Measurements from ENCODE around the gene PCK1. TPM values are rescaled to one million over a fixed set of nuclear protein-coding genes. Genes with fewer than 3 reads are reported as not detected.

PCK1 gene
- total RNA-seq, 1 experiment from 2014 or later: not detected

DNA sequence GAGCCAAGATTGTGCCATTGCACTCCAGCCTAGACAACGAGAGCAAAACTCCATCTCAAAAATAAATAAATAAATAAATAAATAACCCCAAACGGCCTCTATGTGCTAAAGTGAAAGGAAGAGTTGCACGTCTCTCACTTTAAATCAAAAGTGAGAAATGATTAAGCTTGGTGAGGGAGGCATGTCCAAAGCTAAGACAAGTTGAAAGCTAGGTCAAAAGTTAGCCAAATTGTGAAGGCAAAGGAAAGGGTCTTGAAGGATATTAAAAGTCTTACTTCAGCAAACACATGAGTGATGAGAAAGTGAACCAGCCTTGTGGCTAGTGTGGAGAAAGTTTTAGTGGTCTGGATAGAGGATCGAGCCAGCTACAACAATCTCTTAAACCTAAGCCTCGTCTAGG is 45.0 kb downstream of the PCK1 start:
- Histone ChIP-seq H3K18ac (ENCODE audit: insufficient read length, low read depth, low read length) (no peak overlapping the region), H4K20me1 (ENCODE audit: control insufficient read depth, insufficient read depth, insufficient read length) (no peaks in the 10 kb centered on the region), H4K5ac (ENCODE audit: insufficient read length, low read depth, low read length) (no peak overlapping the region), H2BK5ac (ENCODE audit: insufficient read length, low read length) (no peak overlapping the region), H2BK20ac (ENCODE audit: low read depth, low read length, poor library complexity, severe bottlenecking) (no peak overlapping the region), H2AK5ac (ENCODE audit: insufficient read length, low read length) (no peak overlapping the region), H4K91ac (ENCODE audit: insufficient read length, low read depth, low read length) (no peak overlapping the region), H2BK12ac (ENCODE audit: insufficient read length, low read depth, low read length) (no peak overlapping the region), H3K27ac (ENCODE audit: insufficient read length, low read depth, low read length) (no peak overlapping the region), H3K14ac (ENCODE audit: insufficient read depth, low read length) (no peak overlapping the region), H3K23me2 (ENCODE audit: insufficient read length, low read depth, low read length, poor library complexity, severe bottlenecking) (no peaks in the 10 kb centered on the region), H3K4ac (ENCODE audit: low read depth, low read length) (no peak overlapping the region), H3K9ac (ENCODE audit: extremely low read depth, insufficient read length, low read length) (no peak overlapping the region), H3K4me2 (ENCODE audit: insufficient read depth, insufficient read length, low read length) (no peak overlapping the region), H3K79me1 (ENCODE audit: insufficient read depth, low read depth, low read length, poor library complexity, severe bottlenecking) (no peaks in the 10 kb centered on the region), H3K79me2 (ENCODE audit: insufficient read depth, low read length) (no peaks in the 10 kb centered on the region), H3K23ac (ENCODE audit: insufficient read length, low read depth, low read length) (no peak overlapping the region), H3K4me1 (ENCODE audit: insufficient read depth, low read length) (no peaks in the 10 kb centered on the region), H3K56ac (ENCODE audit: insufficient read length, low read depth, low read length) (no peak overlapping the region), H3T11ph (ENCODE audit: low read length) (no peak overlapping the region), H2AFZ (ENCODE audit: low read length) (no peak overlapping the region), H4K8ac (replicated peaks; ENCODE audit: insufficient read length, low read depth, low read length) (no peak overlapping the region), H2BK120ac (ENCODE audit: low read depth, low read length, poor library complexity, severe bottlenecking) (no peak overlapping the region), H2BK15ac (ENCODE audit: low read depth, low read length) (no peak overlapping the region), H3K9me3 (ENCODE audit: control insufficient read depth, low read depth, low read length) (no peaks in the 10 kb centered on the region), H3K27me3 (ENCODE audit: insufficient read depth, low read length) (no peaks in the 10 kb centered on the region)
- no peak for TF ChIP-seq CTCF (conservative IDR thresholded peaks at IDR 0.05)
- no peak overlapping the region for H3K4me3 Mint-ChIP-seq
- DNase-seq: no peak
- H3K9me3 Mint-ChIP-seq: no peaks in the 10 kb centered on the region; a peak in 1 of 5 replicates
- peaks cover 8% of the 10 kb centered on the region for H3K27me3 Mint-ChIP-seq (ENCODE audit: low read depth)
- no CpG with 5 or more reads among the region's 5 CpGs for WGBS (ENCODE audit: extremely low coverage, insufficient read length, low lambda C conversion rate)
- H3K36me3 Mint-ChIP-seq (ENCODE audit: insufficient read depth in 1 of 3, low read depth in 3 of 3): no peaks in the 10 kb centered on the region; a peak in 2 of 7 replicates
- no peak overlapping the region for H3K27ac Mint-ChIP-seq
- peaks cover 6 to 10% of the 10 kb centered on the region in 2 experiments for H3K4me1 Mint-ChIP-seq

Measured in H9 (cell line).